ENCODE measurements around the gene ACSS2.

ACSS2 gene

DNA sequence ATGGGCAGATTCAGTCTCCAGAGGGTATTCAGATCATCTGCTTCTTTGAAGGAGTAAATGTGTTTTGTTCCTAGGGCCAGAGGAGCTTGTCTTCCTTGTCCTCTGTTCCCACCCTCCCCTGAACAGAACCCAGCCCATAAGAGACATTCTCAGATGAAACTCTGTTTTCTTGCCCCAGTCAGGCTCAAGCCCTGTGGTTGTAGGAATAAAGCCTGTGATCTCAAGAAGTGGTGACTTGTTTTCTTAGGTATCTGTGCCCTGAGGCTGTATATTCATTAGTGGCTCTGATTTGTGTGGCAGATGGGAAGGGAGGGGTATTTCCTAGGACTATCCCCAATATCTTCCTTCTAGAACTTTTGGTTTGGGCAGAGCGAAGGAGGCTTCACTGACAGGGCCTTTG is 51.3 kb downstream of the ACSS2 start:
- Histone ChIP-seq H3K27me3 (ENCODE audit: insufficient read depth, low read length) (no peaks in the 10 kb centered on the region), H3F3A (ENCODE audit: insufficient read depth, low read length) (no peaks in the 10 kb centered on the region), H3K4me3 (ENCODE audit: low read depth, low read length, poor library complexity, severe bottlenecking) (no peak overlapping the region), H4K20me1 (ENCODE audit: insufficient read depth, low read length) (no peaks in the 10 kb centered on the region), H3K4me2 (ENCODE audit: low read length) (no peak overlapping the region), H3K36me3 (ENCODE audit: insufficient read depth, low read length) (peaks cover 28% of the 10 kb centered on the region), H2AFZ (ENCODE audit: low read length) (no peak overlapping the region), H3K4me1 (ENCODE audit: insufficient read depth, low read length, severe bottlenecking) (no peaks in the 10 kb centered on the region), H3K79me2 (ENCODE audit: insufficient read depth, low read length) (no peaks in the 10 kb centered on the region), H3K9me2 (ENCODE audit: low read depth, low read length) (no peaks in the 10 kb centered on the region), H3K27ac (ENCODE audit: low read depth, low read length, poor library complexity, severe bottlenecking) (no peak overlapping the region), H3K9me3 (ENCODE audit: low read length) (no peaks in the 10 kb centered on the region), H3K9ac (ENCODE audit: low read length) (no peak overlapping the region)
- no peak for TF ChIP-seq EZH2 (IDR thresholded peaks at IDR 0.05; ENCODE audit: borderline replicate concordance, low read length)
- TF ChIP-seq CTCF (IDR thresholded peaks at IDR 0.05; ENCODE audit: low read length): no peak

- no peak overlapping the region for H3K27ac ChIP-seq (ENCODE audit: low read depth, low read length, poor library complexity, severe bottlenecking)
- no peaks in the 10 kb centered on the region for H3F3A ChIP-seq (ENCODE audit: insufficient read depth, low read length)
- H3K4me1 ChIP-seq (ENCODE audit: insufficient read depth, low read length, severe bottlenecking): no peaks in the 10 kb centered on the region
- H3K9me3 ChIP-seq (ENCODE audit: low read length): no peaks in the 10 kb centered on the region
- no peaks in the 10 kb centered on the region for H3K9me2 ChIP-seq (ENCODE audit: low read depth, low read length)
- no peak overlapping the region for H3K4me3 ChIP-seq (ENCODE audit: low read depth, low read length, poor library complexity, severe bottlenecking)
- H3K36me3 ChIP-seq (ENCODE audit: insufficient read depth, low read length): peaks cover 32% of the 10 kb centered on the region
- no peak overlapping the region for H2AFZ ChIP-seq (ENCODE audit: low read length)
- no peaks in the 10 kb centered on the region for H4K20me1 ChIP-seq (ENCODE audit: insufficient read depth, low read length)
- no peaks in the 10 kb centered on the region for H3K79me2 ChIP-seq (ENCODE audit: insufficient read depth, low read length)
- TF ChIP-seq EZH2 (IDR thresholded peaks at IDR 0.05; ENCODE audit: borderline replicate concordance, low read length) (no peak), CTCF (IDR thresholded peaks at IDR 0.05; ENCODE audit: low read length) (no peak)
- no peak overlapping the region for H3K4me2 ChIP-seq (ENCODE audit: low read length)
- H3K9ac ChIP-seq (ENCODE audit: low read length): no peak overlapping the region
- H3K27me3 ChIP-seq (ENCODE audit: insufficient read depth, low read length): no peaks in the 10 kb centered on the region
Observed at GRCh38 chr20:34928411-34928810, 52.0 kb downstream of the ACSS2 start.

DNA sequence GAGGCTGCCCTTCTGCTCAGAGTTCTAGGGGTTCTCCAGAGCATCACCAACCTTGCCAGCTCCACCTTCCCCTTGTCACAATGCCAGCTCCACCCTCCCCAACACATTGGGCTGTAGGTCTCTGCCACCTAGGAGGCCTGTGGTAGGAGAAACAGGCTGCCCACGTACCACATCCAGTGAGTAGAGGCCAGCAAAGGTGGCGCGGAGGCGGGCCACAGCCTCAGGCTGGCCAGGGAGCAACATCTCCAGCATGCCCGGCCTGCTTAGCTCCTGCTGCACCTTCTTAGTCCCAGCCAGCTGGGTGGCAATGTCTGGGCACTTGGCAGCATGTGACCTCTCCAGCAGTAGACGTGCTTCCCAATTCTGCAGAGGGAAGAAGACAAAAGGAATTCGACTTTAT is 55.4 kb downstream of the ACSS2 start:
- Histone ChIP-seq H3K27ac (ENCODE audit: low read depth, low read length, poor library complexity, severe bottlenecking) (no peak overlapping the region), H3K79me2 (ENCODE audit: insufficient read depth, low read length) (no peaks in the 10 kb centered on the region), H3K9me2 (ENCODE audit: low read depth, low read length) (no peaks in the 10 kb centered on the region), H4K20me1 (ENCODE audit: insufficient read depth, low read length) (no peaks in the 10 kb centered on the region), H3F3A (ENCODE audit: insufficient read depth, low read length) (no peaks in the 10 kb centered on the region), H2AFZ (ENCODE audit: low read length) (no peak overlapping the region), H3K9me3 (ENCODE audit: low read length) (no peaks in the 10 kb centered on the region), H3K9ac (ENCODE audit: low read length) (no peak overlapping the region), H3K4me3 (ENCODE audit: low read depth, low read length, poor library complexity, severe bottlenecking) (no peak overlapping the region), H3K4me2 (ENCODE audit: low read length) (no peak overlapping the region), H3K27me3 (ENCODE audit: insufficient read depth, low read length) (no peaks in the 10 kb centered on the region), H3K4me1 (ENCODE audit: insufficient read depth, low read length, severe bottlenecking) (no peaks in the 10 kb centered on the region), H3K36me3 (ENCODE audit: insufficient read depth, low read length) (peaks cover 55% of the 10 kb centered on the region)
- TF ChIP-seq CTCF (IDR thresholded peaks at IDR 0.05; ENCODE audit: low read length): no peak
